Fibroblast of skin of left quadriceps (primary cell): Measurements from ENCODE around the gene PARVB.

Experiments used
- DNase-seq, 2 experiments: peaks; one replicate each; pipeline ENCODE4 v3.0.0-alpha.2; 2013; ENCODE audit warnings: low read depth in 2 of 2

Gene PARVB, protein sequence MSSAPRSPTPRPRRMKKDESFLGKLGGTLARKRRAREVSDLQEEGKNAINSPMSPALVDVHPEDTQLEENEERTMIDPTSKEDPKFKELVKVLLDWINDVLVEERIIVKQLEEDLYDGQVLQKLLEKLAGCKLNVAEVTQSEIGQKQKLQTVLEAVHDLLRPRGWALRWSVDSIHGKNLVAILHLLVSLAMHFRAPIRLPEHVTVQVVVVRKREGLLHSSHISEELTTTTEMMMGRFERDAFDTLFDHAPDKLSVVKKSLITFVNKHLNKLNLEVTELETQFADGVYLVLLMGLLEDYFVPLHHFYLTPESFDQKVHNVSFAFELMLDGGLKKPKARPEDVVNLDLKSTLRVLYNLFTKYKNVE

DNA sequence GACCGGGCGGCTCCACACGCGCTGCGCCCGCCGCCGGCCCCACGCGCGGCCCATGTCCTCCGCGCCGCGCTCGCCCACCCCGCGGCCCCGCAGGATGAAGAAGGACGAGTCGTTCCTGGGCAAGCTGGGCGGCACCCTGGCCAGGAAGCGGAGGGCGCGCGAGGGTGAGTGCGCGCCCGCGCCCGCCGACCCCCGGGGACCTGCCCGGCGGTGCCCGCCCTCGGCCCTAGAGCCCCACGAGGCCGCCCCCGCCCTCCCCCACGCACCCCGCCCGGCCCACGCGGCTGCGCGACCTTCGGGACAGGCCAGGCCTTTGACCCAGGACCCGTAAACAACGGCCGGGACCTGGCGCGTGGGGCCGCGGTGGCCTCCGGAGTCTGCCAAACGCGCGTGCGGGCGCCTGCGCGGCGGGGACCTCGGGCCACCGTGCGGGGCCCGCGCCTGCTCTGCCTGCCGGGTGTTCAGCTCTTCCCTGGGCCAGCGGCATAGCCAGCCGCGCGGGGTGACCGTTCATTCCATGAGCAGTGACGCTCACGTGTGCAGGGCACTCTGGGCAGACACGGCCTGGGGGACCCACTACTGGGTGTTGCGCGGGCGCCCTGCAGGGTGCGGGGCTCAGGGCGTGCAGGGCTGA is at the start of gene PARVB:
PARVB (plus strand) TSS at position 15 of the 634 bp plus-strand sequence; CDS start at position 53, 38 bp downstream.
- no peak for DNase-seq

DNA sequence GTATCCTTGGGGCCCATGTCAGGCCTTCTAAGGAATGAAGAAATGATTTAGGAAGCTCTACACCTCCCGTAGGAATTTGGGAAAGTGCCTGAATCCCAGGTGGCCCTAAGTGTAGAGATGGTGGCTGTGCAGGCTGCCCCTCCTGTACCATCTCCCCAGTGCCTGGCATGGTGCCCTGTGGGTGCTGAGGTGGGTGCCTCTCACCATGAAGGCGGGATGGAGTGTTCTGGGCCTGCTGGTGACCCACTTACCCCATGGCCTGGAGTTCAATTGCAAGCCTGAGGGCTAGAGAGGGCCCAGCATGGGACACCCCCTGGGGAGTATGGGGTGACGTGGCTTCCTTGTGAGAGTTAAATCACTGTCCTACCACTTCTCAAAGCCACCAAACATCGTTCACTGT is 49.1 kb upstream of the PARVB start:
- DNase-seq: no peak

DNA sequence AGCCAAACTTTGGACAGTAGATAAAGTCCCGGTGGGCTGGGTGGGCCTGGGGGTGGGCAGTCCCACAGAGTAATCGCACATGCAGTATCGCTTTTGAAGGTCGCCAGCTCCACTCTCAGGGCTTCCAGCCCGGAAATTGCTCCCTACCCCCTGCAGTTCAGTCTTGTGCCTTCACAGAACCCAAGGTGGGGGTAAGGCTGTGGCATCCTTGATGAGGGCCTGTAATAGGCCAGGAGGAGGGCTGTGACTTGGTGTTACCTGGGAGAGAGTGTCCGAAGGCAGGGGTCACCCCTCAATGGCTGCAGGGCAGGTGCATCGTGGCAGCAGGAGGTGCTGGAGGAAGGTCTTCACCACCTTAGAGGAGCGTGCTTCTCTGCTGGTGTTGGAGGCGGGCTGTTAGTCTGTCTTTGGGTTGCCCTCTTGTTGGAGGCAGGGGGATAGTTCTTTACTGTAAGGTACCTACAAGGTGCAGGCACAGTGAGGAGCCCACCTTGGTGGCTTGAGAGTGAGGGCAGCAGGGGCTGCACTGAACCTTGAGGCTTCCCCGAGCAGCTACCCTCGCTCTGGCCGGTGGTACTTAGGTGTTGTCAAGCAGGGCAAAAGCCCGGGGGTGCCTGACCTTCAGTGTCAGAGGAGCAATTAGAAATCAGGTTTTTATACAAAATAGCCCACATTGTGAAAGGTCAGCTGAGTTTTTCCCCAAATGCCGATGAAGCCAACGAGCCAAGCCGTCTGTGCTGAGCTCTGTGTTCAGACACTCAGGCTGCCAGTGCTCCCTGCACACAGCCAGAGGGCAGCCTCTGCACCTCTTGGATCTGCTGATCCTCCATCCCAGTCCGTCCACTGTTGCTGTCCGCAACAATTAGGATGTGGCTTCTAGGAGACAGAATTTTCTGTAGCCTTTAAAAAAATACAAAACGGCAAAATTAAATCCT is 47.0 kb upstream of the PARVB start:
- DNase-seq: no peak

DNA sequence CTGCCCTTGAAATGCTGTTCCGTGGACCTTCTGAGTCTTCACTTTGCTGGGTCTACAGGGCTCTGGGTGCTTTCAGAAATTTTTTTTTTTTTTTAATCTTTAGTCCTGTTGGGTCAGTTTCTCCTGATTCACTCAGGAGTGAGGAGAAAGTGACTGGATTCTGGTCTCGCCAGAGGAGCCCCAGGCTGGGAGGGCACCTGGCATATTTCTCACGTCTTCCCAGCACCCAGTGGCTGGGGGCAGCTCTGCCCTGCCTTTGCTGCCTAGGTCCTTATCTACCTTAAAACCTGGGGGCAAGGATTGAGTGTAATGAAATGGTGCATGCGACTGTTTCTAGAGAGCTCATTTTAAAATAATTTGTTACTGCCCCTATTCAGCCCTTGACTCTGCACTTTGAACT is 45.5 kb upstream of the PARVB start:
- DNase-seq: no peak

DNA sequence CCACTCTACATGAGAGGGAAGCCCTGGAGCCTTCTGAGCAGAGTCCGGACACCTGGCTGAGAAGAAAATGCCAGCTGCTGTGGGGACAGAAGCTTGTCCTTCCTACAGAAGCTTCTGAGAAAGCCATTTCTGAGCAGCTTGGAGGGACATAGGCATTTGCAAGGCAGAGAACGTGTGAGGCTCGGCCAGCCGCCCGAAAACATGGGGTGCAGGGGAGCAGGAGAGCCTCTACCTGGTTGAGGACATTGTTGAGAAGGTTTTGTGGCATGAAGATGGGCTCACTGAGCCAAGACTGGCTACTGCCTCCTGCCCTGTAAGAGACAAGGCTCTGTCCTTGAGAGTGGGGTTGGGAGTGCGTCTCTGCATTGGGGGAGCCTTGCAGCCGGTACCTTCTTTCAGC is 43.5 kb upstream of the PARVB start:
- no peak for DNase-seq

DNA sequence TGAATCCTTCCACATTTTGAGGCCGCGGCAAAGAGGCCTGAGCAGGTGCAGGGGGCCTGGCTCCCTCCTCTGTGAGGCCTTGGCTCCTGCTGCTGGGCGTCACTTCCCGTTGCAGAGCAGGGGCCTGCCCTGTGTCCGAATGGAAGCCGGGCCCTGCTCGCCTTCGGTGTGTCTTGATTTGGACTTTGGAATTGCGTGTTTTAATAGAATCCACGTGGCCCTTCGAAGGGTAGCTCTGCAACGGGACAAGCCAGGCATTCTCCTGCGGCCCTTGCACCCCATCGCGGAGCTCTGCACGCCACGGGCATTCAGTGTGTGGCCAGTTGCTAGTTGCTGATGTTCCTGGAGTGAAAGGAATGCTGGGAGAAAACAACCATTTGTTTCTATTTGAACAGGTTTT is 43.1 kb upstream of the PARVB start:
- DNase-seq: no peak

DNA sequence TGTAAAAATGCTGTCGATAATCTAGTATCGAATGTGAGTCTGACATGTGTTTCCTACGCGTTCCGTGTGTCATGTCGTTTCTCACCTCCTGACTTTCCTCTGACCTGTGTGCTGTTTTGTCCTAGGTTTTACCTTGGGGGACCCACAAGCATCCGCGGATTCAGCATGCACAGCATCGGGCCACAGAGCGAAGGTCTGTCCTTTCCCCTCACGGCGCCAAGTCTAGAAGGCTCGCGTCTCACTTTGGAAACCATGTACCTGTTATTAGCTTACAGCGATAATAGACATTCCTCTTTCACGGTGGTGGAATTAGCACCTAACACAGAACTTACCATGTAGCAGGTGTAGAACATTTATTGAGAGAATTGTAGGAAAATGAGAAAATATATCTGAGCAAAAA is 40.3 kb upstream of the PARVB start:
- DNase-seq: no peak

DNA sequence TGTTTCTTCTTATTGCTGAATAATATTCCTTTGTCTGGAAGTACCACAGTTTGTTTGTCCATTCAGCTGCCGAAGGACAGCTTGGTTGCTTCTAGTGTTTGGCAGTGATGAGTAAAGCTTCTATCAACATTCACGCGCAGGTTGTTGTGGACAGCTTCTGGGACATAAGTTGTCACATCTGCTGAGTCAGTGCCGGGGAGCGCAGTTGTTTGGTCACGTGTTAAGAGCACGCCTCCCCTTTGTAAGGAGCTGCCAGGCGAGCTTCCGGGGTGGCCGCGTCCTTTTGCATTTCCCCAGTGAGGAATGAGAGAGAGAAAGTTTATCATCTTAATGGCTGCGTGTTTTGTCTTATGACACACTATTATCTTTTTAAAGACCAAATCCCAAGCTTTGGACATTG is 38.6 kb upstream of the PARVB start:
- no peak for DNase-seq

DNA sequence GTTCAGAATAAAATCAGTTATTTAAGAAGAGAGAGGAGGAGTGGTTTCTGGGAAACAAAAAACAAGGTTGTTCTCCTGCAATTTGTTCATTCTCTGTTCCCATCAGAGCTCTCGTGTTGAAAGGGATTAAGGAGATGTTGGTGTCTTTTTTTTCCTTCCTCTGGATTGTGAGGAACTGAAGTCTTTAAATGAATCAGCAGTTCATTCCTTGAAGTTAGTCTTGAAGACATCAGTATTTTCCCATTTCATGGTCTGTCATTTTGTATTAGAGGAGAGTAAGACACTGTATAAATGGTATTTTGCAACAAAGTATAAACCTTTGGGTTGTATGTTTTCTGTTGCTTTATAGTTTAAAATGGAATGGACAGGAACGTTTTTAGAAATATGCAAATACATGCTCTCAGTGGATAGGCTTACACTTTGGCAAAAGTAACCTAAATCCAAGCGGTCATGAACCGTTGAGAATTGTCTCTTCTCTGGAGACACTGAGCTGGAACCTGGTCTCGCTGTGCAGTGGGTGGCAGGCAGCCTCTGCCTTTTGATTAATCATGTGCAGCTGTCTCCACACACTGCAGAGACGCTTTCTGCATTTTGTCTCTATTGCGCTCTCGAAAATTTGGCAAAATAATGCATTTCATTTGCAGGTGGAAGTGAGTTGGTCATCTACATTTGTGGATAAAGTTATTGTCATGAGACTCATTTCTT is 35.8 kb upstream of the PARVB start:
- no peak for DNase-seq

DNA sequence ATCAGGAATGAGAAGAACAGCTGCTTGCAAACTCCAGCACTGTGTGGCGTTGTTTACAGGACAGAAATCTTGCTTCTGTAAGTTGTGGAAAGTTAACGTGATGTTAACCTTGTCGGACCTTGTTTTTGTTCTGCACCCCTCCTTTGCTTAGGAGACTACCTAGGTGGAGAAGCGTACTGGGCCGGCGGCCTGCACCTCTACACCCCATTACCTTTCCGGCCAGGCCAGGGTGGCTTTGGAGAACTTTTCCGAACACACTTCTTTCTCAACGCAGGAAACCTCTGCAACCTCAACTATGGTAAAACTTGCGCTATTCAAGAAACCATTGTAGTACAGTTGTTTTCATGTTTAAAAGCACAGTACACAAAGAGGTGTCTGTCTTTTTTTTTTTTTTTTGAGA is 35.1 kb upstream of the PARVB start:
- DNase-seq: no peak

DNA sequence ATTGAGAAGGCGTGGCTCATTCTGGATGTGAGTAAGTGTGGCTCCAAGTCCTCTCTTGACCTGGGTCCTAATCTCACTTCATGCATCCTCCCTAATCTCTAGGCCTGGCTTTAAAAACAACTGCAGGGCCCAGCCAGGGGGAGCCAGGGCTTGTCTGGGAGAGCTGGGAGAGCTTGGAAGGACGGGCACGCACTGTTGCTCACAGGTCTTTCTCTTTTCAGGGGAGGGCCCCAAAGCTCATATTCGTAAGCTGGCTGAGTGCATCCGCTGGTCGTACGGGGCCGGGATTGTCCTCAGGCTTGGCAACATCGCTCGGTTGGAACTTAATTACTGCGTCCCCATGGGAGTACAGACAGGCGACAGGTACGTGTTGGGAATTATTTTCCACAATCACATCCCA is 34.1 kb upstream of the PARVB start:
- DNase-seq: no peak

DNA sequence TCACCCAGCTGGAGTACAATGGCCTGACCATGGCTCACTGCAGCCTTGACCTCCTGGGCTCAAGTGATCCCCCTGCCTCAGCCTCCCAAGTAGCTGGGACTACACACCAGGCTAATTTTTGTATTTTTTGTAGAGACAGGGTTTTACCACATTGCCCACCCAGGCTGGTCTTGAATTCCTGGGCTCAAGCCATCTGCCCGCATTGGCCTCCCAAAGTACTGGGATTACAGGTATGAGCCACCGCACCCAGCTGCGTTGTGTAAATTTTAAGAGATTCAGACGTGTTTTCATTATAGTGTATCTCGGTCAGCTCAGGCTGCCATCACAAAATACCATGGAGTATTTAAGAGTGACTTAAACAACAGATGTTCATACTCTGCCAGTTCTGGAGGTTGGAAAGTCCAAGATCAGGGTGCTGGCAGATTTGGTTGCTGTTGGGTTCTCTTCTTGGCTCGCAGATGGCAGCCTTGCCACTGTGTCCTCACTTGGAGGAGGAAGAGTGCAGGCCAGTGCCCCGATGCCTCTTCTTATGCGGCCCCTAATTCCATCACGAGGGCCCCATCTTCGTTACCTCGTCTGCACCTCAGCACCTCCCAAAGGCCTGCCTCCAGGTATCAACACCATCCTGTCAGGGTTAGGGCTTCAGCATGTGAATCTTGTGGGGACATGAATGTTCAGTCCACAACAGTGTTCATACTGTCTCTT is 32.6 kb upstream of the PARVB start:
- DNase-seq: no peak

DNA sequence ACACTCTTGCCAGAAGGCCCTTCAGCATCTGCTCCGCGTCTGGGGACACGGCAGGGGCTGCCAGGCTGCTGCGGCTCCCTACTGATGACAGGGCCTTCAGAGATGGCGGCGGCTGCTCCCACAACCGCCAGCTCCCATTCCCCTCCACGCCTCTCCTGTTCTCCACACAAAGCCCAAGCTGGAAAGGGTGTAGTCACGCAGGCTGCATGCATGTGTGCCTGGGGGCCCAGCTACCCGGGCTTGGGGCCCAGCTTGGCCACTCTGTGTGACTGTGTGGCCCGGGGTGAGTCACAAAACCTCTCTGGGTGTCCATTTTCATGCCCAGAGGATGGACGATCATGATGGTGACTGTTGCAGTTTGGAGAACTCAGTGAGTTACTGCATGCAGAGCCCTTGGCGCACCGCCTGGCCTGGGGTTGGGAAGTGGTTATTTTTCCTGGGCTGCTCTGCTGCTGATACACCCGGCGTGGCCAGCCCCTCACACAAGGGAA is 31.7 kb upstream of the PARVB start:
- no peak for DNase-seq

DNA sequence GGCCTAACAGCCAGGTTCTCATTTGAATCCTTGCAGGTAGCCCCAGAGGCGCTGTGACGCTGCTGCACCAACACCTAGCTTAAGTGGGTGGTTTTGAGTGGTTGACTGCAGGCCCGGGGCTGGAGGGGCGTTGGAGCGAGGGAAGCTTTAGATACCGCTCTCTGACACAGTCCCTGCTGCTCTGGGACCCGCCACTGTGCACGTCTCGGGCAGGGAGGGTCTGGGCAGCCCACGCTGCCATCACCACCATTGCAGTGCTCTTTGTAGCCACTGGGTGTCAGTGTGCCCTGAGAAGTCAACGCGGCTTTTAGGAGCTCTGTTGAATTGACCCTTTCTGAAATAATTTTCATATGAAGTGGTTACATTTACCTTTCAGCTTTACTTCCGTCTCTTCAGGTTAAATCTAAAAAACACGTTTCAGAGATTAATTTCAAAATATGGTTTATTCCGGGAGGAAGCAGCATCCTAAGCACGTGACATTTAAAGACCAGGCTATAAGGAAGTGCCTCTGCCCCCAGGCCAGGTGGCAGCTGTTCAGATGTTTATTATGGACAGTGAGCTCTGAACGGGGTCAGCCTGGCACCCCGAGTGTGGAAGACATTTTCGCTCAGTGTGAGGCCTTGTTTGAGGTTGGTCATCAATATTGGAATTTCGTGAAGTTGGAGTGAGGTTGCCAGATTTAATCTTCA is 30.9 kb upstream of the PARVB start:
- DNase-seq: peak; percentile 17 to 20

DNA sequence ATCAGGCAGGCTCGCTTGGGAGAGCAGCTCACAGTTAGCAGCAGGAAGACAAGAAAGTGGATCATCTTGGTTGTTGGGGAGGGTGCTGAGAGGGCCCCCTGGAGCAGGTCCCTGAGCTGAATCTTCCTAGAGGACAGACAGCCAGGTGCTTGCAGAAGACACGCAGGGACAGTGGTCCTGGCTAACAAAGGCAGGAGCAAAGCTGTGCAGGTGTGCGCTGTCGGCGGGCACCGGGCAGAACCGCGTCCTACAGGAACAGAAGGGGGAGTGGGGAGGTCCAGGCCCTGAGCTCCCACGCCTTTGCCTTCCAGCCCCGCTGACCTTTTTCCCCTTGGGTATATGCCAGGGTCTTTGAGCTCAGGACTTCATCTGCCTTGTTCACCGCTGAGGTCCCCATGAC is 30.1 kb upstream of the PARVB start:
- DNase-seq: no peak

DNA sequence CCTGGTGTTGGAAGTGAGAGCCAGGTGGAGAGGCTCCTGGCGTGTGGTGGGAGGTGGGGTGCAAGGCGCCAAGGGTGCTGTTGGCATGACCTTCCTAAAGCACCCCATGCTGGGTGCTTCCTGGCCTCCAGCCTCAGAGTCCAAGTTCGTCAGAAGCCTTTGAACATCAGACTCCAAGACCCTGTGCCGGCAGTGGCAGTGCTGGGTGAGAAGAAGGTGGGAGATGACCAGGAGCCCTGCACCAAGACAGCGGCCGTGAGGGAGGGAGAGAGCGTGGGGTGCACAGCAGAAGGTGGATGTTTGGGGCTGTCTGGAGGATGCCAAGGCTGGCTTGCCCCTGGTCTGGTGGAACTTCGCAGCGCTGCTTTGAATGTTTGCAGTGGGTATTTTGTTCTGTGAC is 29.7 kb upstream of the PARVB start:
- no peak for DNase-seq

DNA sequence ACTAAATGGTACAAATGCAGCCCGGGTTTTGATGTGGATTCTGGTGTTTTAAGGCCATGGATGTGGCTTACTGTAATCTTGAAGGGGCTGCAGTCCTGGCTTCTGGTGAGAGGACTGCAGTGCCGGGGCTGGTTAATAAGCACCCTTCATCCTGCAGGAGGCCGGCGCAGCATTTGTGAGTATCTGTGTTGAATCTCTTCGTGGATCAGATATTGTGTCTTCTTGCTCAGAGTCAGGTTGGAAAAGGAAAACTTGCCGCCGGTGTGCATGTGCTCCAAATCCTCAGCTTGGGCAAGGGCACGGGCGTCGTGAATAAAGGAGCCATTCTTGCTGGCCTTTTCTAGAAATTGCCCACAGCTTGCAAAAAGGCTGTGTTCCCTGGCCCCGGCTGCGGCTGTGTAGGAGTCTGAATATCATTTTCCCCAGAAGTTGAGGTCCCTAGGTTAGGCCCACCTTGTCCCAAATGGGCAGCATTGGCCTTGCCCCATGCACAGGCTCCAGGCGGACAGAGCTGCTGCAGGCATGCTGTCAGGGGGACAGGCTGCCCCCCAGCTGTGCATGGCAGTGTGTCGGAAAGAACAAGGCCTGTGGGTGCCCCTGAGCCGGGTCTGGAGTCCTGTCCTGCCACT is 28.9 kb upstream of the PARVB start:
- DNase-seq: no peak

DNA sequence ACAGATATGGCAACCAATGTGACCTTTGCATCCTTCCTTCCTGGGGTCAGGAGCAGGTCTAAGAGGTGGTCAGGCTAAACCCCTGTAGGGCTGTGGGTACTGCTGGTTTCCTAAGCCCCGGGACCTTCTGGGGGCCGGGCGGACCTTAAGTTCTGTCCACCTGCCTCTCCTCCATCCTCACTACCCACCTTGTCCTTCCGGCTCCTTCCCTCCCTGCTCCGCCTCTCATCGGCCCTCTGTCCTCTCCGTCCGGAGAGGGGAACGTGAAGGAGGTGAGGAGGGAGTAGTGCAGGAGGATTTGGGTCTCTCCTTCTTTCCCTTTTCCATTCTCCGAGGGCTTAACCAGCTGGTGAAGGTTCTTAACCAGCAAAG is 28.3 kb upstream of the PARVB start:
- DNase-seq: no peak

DNA sequence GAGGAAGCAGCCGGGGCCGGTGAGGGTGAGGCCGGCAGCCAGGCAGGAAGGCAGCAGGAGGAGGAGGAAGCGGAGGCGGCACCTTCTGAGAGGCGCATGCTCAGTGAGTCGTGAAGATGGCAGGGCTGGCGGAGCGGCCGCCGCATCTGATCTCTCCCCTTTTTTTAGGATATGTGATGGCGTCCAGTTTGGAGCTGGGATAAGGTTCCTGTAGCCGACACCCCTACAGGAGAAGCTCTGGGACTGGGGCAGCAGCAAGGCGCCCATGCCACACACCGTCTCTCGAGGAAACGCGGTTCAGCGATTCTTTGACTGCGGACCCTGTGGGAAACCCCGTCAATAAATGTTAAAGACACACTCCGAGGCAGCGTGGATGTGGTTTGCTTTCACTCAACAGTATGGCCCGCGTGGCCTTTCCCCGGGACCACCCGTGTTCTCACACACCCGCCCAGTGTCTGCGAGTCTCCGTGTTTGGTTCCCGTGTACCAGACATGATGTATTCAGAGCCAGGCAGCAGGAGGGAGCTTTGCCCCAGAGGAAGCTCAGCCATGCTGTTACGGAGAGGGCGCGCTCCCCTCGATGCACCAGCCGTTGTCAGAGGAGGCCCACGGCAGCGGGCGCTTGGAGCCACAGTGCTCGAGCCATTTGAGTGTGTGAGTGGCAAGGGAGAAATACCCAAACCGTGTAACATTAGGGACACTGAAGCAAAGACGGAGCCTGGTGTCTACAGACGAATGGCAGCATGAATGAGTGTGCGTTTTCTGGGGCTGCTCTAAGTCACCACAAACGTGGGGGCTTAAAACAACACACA is 27.7 kb upstream of the PARVB start:
- DNase-seq: no peak
